ENCODE measurements around the gene CCL26. TPM values are rescaled to one million over a fixed set of nuclear protein-coding genes. Genes with fewer than 3 reads are reported as not detected.

CCL26 gene
- total and polyA plus RNA-seq, 2 experiments from 2014 or later = 3.0 to 18.4 TPM

DNA sequence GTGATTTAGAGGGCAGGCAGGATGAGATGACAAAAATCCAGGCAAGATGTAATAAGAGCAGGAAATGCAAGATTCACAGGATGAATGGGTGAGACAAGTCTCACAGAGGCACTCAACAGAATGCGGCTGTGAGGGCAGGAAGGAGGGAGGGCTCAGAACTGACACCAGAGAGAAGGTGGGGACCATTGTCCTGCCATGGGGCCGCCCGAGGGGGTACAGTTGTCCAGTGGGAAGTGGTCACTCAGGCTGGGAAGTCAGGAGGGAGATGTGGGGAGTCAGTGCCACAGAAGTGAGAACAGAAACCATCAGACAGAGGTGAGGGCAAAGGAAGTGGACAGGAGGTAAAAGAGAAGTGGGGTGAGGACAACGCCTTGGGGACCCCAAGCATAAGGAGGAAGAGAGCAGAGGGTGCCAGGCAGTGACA is 42.1 kb downstream of the CCL26 start:
- no peaks in the 10 kb centered on the region for H3K9me3 Mint-ChIP-seq
- H3K4me2 ChIP-seq = no peak overlapping the region; the same call in 1 of the 2 replicates

More for the DNA sequence above, 42.1 kb downstream of the CCL26 start:
- DNase-seq (ENCODE audit: low spot score) (peak; percentile 37), ATAC-seq (no peak)
- H3K27me3 Mint-ChIP-seq (ENCODE audit: insufficient read depth, low read depth, poor library complexity) = peaks cover 10% of the 10 kb centered on the region
- H3K4me3 Mint-ChIP-seq = no peak overlapping the region
- H3K79me2 ChIP-seq (replicated peaks; ENCODE audit: insufficient read depth) = no peaks in the 10 kb centered on the region
- peaks cover 25% of the 10 kb centered on the region for H3K4me1 Mint-ChIP-seq
- H3K27me3 ChIP-seq (ENCODE audit: insufficient read depth) = no peaks in the 10 kb centered on the region
- H3K4me3 ChIP-seq = no peak overlapping the region
- H3K27ac Mint-ChIP-seq = peak overlapping the region; percentile 78
- TF ChIP-seq ZNF114 (CRISPR knock-in tag; IDR thresholded peaks at IDR 0.05) (no peak), CREB1 (CRISPR knock-in tag; IDR thresholded peaks at IDR 0.05; ENCODE audit: low read depth) (no peak), STAT1 (IDR thresholded peaks at IDR 0.05; ENCODE audit: unreplicated experiment) (no peak), NANOG (IDR thresholded peaks at IDR 0.05; ENCODE audit: borderline replicate concordance) (no peak), EZH2phosphoT487 (IDR thresholded peaks at IDR 0.05; ENCODE audit: unreplicated experiment) (no peak), EZH2 (IDR thresholded peaks at IDR 0.05; ENCODE audit: low read depth, unreplicated experiment) (no peak), POLR2AphosphoS5 (IDR thresholded peaks at IDR 0.05; ENCODE audit: low read depth) (no peak), ZNF331 (CRISPR knock-in tag; IDR thresholded peaks at IDR 0.05; ENCODE audit: low read depth) (no peak), JUNB (IDR thresholded peaks at IDR 0.05; ENCODE audit: unreplicated experiment) (no peak)
- TF ChIP-seq, protein P1, sequence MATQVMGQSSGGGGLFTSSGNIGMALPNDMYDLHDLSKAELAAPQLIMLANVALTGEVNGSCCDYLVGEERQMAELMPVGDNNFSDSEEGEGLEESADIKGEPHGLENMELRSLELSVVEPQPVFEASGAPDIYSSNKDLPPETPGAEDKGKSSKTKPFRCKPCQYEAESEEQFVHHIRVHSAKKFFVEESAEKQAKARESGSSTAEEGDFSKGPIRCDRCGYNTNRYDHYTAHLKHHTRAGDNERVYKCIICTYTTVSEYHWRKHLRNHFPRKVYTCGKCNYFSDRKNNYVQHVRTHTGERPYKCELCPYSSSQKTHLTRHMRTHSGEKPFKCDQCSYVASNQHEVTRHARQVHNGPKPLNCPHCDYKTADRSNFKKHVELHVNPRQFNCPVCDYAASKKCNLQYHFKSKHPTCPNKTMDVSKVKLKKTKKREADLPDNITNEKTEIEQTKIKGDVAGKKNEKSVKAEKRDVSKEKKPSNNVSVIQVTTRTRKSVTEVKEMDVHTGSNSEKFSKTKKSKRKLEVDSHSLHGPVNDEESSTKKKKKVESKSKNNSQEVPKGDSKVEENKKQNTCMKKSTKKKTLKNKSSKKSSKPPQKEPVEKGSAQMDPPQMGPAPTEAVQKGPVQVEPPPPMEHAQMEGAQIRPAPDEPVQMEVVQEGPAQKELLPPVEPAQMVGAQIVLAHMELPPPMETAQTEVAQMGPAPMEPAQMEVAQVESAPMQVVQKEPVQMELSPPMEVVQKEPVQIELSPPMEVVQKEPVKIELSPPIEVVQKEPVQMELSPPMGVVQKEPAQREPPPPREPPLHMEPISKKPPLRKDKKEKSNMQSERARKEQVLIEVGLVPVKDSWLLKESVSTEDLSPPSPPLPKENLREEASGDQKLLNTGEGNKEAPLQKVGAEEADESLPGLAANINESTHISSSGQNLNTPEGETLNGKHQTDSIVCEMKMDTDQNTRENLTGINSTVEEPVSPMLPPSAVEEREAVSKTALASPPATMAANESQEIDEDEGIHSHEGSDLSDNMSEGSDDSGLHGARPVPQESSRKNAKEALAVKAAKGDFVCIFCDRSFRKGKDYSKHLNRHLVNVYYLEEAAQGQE (IDR thresholded peaks at IDR 0.05; ENCODE audit: unreplicated experiment) = no peak
- TF ChIP-seq, protein P2, sequence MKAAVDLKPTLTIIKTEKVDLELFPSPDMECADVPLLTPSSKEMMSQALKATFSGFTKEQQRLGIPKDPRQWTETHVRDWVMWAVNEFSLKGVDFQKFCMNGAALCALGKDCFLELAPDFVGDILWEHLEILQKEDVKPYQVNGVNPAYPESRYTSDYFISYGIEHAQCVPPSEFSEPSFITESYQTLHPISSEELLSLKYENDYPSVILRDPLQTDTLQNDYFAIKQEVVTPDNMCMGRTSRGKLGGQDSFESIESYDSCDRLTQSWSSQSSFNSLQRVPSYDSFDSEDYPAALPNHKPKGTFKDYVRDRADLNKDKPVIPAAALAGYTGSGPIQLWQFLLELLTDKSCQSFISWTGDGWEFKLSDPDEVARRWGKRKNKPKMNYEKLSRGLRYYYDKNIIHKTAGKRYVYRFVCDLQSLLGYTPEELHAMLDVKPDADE (IDR thresholded peaks at IDR 0.05) = no peak
- TF ChIP-seq, protein P3, sequence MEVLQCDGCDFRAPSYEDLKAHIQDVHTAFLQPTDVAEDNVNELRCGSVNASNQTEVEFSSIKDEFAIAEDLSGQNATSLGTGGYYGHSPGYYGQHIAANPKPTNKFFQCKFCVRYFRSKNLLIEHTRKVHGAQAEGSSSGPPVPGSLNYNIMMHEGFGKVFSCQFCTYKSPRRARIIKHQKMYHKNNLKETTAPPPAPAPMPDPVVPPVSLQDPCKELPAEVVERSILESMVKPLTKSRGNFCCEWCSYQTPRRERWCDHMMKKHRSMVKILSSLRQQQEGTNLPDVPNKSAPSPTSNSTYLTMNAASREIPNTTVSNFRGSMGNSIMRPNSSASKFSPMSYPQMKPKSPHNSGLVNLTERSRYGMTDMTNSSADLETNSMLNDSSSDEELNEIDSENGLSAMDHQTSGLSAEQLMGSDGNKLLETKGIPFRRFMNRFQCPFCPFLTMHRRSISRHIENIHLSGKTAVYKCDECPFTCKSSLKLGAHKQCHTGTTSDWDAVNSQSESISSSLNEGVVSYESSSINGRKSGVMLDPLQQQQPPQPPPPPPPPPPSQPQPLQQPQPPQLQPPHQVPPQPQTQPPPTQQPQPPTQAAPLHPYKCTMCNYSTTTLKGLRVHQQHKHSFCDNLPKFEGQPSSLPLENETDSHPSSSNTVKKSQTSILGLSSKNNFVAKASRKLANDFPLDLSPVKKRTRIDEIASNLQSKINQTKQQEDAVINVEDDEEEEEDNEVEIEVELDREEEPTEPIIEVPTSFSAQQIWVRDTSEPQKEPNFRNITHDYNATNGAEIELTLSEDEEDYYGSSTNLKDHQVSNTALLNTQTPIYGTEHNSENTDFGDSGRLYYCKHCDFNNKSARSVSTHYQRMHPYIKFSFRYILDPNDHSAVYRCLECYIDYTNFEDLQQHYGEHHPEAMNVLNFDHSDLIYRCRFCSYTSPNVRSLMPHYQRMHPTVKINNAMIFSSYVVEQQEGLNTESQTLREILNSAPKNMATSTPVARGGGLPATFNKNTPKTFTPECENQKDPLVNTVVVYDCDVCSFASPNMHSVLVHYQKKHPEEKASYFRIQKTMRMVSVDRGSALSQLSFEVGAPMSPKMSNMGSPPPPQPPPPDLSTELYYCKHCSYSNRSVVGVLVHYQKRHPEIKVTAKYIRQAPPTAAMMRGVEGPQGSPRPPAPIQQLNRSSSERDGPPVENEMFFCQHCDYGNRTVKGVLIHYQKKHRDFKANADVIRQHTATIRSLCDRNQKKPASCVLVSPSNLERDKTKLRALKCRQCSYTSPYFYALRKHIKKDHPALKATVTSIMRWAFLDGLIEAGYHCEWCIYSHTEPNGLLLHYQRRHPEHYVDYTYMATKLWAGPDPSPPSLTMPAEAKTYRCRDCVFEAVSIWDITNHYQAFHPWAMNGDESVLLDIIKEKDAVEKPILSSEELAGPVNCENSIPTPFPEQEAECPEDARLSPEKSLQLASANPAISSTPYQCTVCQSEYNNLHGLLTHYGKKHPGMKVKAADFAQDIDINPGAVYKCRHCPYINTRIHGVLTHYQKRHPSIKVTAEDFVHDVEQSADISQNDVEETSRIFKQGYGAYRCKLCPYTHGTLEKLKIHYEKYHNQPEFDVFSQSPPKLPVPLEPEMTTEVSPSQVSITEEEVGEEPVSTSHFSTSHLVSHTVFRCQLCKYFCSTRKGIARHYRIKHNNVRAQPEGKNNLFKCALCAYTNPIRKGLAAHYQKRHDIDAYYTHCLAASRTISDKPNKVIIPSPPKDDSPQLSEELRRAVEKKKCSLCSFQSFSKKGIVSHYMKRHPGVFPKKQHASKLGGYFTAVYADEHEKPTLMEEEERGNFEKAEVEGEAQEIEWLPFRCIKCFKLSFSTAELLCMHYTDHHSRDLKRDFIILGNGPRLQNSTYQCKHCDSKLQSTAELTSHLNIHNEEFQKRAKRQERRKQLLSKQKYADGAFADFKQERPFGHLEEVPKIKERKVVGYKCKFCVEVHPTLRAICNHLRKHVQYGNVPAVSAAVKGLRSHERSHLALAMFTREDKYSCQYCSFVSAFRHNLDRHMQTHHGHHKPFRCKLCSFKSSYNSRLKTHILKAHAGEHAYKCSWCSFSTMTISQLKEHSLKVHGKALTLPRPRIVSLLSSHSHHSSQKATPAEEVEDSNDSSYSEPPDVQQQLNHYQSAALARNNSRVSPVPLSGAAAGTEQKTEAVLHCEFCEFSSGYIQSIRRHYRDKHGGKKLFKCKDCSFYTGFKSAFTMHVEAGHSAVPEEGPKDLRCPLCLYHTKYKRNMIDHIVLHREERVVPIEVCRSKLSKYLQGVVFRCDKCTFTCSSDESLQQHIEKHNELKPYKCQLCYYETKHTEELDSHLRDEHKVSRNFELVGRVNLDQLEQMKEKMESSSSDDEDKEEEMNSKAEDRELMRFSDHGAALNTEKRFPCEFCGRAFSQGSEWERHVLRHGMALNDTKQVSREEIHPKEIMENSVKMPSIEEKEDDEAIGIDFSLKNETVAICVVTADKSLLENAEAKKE (CRISPR knock-in tag; IDR thresholded peaks at IDR 0.05) = no peak
- TF ChIP-seq, protein P4, sequence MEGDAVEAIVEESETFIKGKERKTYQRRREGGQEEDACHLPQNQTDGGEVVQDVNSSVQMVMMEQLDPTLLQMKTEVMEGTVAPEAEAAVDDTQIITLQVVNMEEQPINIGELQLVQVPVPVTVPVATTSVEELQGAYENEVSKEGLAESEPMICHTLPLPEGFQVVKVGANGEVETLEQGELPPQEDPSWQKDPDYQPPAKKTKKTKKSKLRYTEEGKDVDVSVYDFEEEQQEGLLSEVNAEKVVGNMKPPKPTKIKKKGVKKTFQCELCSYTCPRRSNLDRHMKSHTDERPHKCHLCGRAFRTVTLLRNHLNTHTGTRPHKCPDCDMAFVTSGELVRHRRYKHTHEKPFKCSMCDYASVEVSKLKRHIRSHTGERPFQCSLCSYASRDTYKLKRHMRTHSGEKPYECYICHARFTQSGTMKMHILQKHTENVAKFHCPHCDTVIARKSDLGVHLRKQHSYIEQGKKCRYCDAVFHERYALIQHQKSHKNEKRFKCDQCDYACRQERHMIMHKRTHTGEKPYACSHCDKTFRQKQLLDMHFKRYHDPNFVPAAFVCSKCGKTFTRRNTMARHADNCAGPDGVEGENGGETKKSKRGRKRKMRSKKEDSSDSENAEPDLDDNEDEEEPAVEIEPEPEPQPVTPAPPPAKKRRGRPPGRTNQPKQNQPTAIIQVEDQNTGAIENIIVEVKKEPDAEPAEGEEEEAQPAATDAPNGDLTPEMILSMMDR (conservative IDR thresholded peaks at IDR 0.05; ENCODE audit: low read depth in 2 of 2) = no peak
- no peaks in the 10 kb centered on the region for H3K36me3 ChIP-seq (ENCODE audit: insufficient read depth)
- no peak overlapping the region for H2AFZ ChIP-seq
- H3F3A ChIP-seq (replicated peaks; ENCODE audit: low read depth) = no peaks in the 10 kb centered on the region
- H3K27ac ChIP-seq (ENCODE audit: low read depth) = peak overlapping the region; percentile 82
- H3K9me2 ChIP-seq (ENCODE audit: insufficient read depth) = no peaks in the 10 kb centered on the region
- H3K4me1 ChIP-seq (ENCODE audit: insufficient read depth) = peaks cover 19% of the 10 kb centered on the region
- no peaks in the 10 kb centered on the region for H3K36me3 Mint-ChIP-seq (ENCODE audit: low read depth)
- no peaks in the 10 kb centered on the region for H4K20me1 ChIP-seq (replicated peaks; ENCODE audit: insufficient read depth)

Measured in GM23338 (cell line).